GM18868 (cell line): ENCODE results near the gene COL21A1.
"Not testable (repeated sequence)": the region's sequence is repeated elsewhere in the genome, so short reads cannot be mapped to it uniquely, and the experiment has no call there.

Source experiments
- ATAC-seq: cut with Tn5 transposase; IDR thresholded peaks from one replicate; pipeline ENCODE4 v1.9.1; 2021; ENCODE audit warnings: mild to moderate bottlenecking, moderate library complexity; ENCODE audit not compliant: unreplicated experiment

The COL21A1 gene

DNA sequence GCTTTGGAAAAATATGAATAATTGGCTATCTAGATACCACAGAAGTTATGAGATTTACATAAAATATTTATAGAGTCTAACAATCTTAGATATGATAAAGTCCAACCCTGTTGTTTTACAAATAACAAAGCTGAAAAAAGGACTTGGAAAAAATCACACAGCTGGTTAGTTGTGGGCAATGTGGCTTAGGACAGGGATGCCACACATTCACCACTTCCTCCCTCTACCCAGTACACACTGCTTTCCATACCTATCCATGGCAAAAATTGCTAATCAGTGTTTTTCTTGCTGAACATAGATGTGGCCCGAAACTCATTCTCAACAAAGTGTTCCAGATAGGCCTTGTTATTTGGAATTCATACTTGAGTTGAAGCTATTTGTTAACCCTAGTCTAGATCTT lies 224.7 kb downstream of the COL21A1 start:
- ATAC-seq: no peak

DNA sequence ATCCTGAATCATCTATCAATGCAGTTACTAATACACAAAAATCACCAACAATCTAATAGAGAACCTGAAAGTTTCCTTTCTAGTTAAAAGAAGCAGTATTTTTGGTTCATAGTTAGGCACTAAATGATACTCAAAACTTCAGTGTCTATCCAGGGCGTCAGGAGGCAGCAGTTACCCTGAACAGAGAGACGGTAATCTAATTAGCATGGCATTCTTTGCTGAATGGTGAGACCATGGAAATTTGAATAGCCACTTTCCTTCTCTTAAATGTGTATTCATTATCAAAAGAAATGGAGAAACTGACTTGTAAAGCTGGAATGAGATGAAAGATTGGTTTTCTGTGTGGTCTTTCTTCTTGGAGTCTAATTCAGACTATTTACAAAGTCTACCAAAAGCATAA lies 225.4 kb downstream of the COL21A1 start:
- no peak for ATAC-seq

DNA sequence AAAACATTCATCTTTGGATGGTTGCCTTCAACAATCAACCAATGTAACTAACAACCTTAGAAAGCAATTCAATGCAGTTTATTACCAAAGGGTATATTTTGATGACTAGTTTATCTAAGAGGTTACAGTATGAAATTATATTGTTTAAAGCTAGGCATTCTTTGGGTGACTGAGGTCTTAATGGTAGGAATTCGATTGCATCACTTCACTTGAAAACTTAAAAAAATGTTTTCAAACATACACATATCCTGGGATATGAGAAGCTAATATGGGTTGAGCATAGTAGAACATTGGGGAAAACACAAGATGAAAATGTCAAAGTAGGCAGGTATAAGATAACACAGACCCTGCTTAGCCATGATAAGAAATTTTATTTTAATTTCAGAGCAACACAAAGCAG lies 227.4 kb downstream of the COL21A1 start:
- ATAC-seq: no peak

DNA sequence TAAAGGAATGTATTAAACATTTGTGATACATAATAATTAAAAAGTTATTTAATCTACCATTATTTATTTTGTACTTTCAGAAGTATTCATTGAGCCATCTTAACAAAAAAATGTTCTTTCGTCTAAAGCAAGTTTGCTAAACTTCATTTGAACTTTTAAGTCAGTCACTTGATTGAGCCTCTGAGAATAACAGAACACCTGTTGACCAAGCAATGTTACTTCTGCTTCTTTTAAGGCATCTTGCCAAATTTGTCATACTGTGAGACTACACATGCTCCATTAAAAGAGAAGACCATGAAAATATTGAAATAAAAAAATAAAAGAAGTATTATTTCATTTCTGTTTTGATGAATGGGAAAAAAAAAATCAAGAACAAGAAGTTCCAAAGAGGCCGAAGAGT lies 230.2 kb downstream of the COL21A1 start:
- ATAC-seq: no peak

DNA sequence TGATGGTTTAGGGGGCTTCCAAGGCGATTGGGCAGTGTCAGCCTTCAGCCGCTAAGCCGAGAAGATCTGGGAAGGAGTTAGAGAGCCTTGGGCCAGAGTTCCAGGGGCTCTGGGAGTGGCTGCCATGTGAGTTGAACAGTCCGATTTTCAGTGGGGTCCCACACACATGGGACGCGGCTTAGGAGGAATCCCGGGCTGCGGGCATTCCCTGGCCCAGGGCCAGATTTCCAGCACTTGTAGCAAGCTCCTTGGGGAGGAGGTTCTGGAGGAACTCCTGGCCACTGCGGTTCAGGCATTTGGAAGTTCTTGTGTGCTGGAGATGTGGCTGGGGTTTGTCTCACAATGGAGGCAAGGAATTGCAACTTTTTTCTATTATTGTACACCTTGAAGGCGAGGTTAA lies 233.3 kb downstream of the COL21A1 start:
- ATAC-seq: not testable (repeated sequence)

DNA sequence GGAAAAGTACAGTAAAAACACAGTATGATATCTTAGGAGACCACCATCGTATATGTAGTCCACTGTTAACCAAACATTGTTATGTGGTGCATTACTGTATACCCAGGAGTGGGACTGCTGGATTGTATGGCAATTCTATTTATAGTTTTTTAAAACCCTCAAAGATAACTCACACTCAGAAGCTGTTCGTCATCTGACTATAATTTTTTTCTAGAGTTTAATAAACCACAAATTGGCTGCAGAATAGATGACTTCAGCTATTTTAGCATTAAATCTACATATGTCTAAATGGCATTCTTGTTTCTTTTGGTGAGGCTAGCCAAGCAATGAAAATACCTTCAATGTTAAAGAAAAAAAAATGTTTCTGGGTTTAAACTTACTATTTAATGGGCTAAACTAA lies 237.7 kb downstream of the COL21A1 start:
- no peak for ATAC-seq
